Stimulated activated effector memory CD8-positive, alpha-beta T cell treated with anti-CD3 and anti-CD28 coated beads, Interleukin-12 subunit alpha, Interleukin-12 subunit beta, amount 100 ng/mL, for 72 hours (primary cell): ENCODE measurements around the gene EID2.
A peak's percentile ranks its signal among the peaks of the same experiment; 100 is the strongest.

ENCODE experiments used
- ATAC-seq: fragments of 150-1000 bp; cut with Tn5 transposase; 2 replicates; pipeline ENCODE4 v1.10.0; 2021
- DNase-seq, 2 donors: peaks; one replicate each; pipeline ENCODE4 v3.0.0; 2021 to 2022; ENCODE audit warnings: low spot score in 2 of 2
- H3K27ac Mint-ChIP-seq: one replicate; pipeline ENCODE4 v1.8.0; 2022; ENCODE audit warnings: mild to moderate bottlenecking, mixed read lengths
- H3K36me3 Mint-ChIP-seq: one replicate; pipeline ENCODE4 v1.8.0; 2022; ENCODE audit warnings: mild to moderate bottlenecking, mixed read lengths
- H3K4me1 Mint-ChIP-seq: one replicate; pipeline ENCODE4 v1.8.0; 2022; ENCODE audit warnings: mixed read lengths
- H3K4me3 Mint-ChIP-seq: one replicate; pipeline ENCODE4 v1.8.0; 2022; ENCODE audit warnings: mild to moderate bottlenecking, mixed read lengths
- H3K9me3 Mint-ChIP-seq: one replicate; pipeline ENCODE4 v1.8.0; 2022; ENCODE audit warnings: mixed read lengths

EID2 gene

GRCh38 chr19:39518458-39518857, 21.5 kb downstream of the EID2 start:
- no peaks in the 10 kb centered on the region for H3K9me3 Mint-ChIP-seq
- H3K36me3 Mint-ChIP-seq, result no peaks in the 10 kb centered on the region
- DNase-seq (no peak), ATAC-seq (no peak)
- peaks cover 19% of the 10 kb centered on the region for H3K4me1 Mint-ChIP-seq
- H3K4me3 Mint-ChIP-seq, result no peak overlapping the region
- H3K27ac Mint-ChIP-seq, result no peak overlapping the region

- H3K27ac Mint-ChIP-seq, result no peak overlapping the region
- H3K36me3 Mint-ChIP-seq, result no peaks in the 10 kb centered on the region
- H3K4me1 Mint-ChIP-seq, result peaks cover 19% of the 10 kb centered on the region
- H3K4me3 Mint-ChIP-seq, result no peak overlapping the region
- DNase-seq, result no peak
- ATAC-seq, result no peak
- no peaks in the 10 kb centered on the region for H3K9me3 Mint-ChIP-seq
These were observed 22.5 kb downstream of the EID2 start for GRCh38 chr19:39517432-39517831.

- Mint-ChIP-seq H3K4me1 (peaks cover 19% of the 10 kb centered on the region), H3K9me3 (no peaks in the 10 kb centered on the region), H3K36me3 (no peaks in the 10 kb centered on the region), H3K4me3 (peak overlapping the region; percentile 63), H3K27ac (peak overlapping the region; percentile 62)
- ATAC-seq, result peak; percentile 17
- no peak for DNase-seq
These were observed 23.7 kb downstream of the EID2 start for GRCh38 chr19:39516270-39516669.

GRCh38 chr19:39515551-39516191, 24.3 kb downstream of the EID2 start:
- H3K4me1 Mint-ChIP-seq, result peaks cover 19% of the 10 kb centered on the region
- DNase-seq, result no peak
- ATAC-seq, result peak; percentile 34
- H3K4me3 Mint-ChIP-seq, result peak overlapping the region; percentile 63
- no peaks in the 10 kb centered on the region for H3K9me3 Mint-ChIP-seq
- H3K27ac Mint-ChIP-seq, result peak overlapping the region; percentile 62
- no peaks in the 10 kb centered on the region for H3K36me3 Mint-ChIP-seq

- Mint-ChIP-seq H3K9me3 (no peaks in the 10 kb centered on the region), H3K4me3 (peak within 1 kb of the TSS; percentile 63), H3K27ac (peak within 1 kb of the TSS; percentile 62), H3K36me3 (no peaks in the 10 kb centered on the region), H3K4me1 (peaks cover 19% of the 10 kb centered on the region)
- peak; percentile 52 for ATAC-seq
- DNase-seq, result no peak
These were observed 25.0 kb downstream of the EID2 start, which contains the start of gene SELENOV for GRCh38 chr19:39514840-39515550. Gene SELENOV, plus strand, starts transcription at chr19:39515139. Its CDS starts 74 bp downstream, at chr19:39515213.

- H3K36me3 Mint-ChIP-seq, result no peaks in the 10 kb centered on the region
These were observed 27.0 kb downstream of the EID2 start for GRCh38 chr19:39512988-39513387.

GRCh38 chr19:39509233-39509632, 30.7 kb downstream of the EID2 start:
- H3K4me3 Mint-ChIP-seq, result no peak overlapping the region
- no peak for ATAC-seq

More at GRCh38 chr19:39512988-39513387, 27.0 kb downstream of the EID2 start:
- H3K9me3 Mint-ChIP-seq, result no peaks in the 10 kb centered on the region
- peaks cover 21% of the 10 kb centered on the region for H3K4me1 Mint-ChIP-seq
- no peak overlapping the region for H3K4me3 Mint-ChIP-seq
- no peak overlapping the region for H3K27ac Mint-ChIP-seq
- no peak for DNase-seq
- no peak for ATAC-seq

GRCh38 chr19:39508629-39509028, 31.3 kb downstream of the EID2 start:
- no peak for ATAC-seq
- H3K4me1 Mint-ChIP-seq, result peaks cover 32% of the 10 kb centered on the region
- peaks cover under 1% of the 10 kb centered on the region for H3K36me3 Mint-ChIP-seq

More at GRCh38 chr19:39509233-39509632, 30.7 kb downstream of the EID2 start:
- Mint-ChIP-seq H3K4me1 (peaks cover 26% of the 10 kb centered on the region), H3K27ac (no peak overlapping the region), H3K9me3 (no peaks in the 10 kb centered on the region), H3K36me3 (no peaks in the 10 kb centered on the region)
- no peak for DNase-seq

GRCh38 chr19:39507715-39508364, 32.1 kb downstream of the EID2 start:
- H3K4me1 Mint-ChIP-seq, result peaks cover 39% of the 10 kb centered on the region
- H3K36me3 Mint-ChIP-seq, result peaks cover 7% of the 10 kb centered on the region
- no peak overlapping the region for H3K27ac Mint-ChIP-seq
- DNase-seq (no peak), ATAC-seq (no peak)
- H3K9me3 Mint-ChIP-seq, result no peaks in the 10 kb centered on the region
- peak overlapping the region; percentile 73 for H3K4me3 Mint-ChIP-seq

More at GRCh38 chr19:39508629-39509028, 31.3 kb downstream of the EID2 start:
- H3K9me3 Mint-ChIP-seq, result no peaks in the 10 kb centered on the region
- H3K27ac Mint-ChIP-seq, result no peak overlapping the region
- DNase-seq, result no peak
- H3K4me3 Mint-ChIP-seq, result no peak overlapping the region

- Mint-ChIP-seq H3K4me1 (peaks cover 39% of the 10 kb centered on the region), H3K4me3 (peak overlapping the region; percentile 73), H3K36me3 (peaks cover 7% of the 10 kb centered on the region), H3K9me3 (no peaks in the 10 kb centered on the region), H3K27ac (no peak overlapping the region)
- ATAC-seq, result peak; percentile 79
- DNase-seq, result peak; percentile 40 to 76
These were observed 32.8 kb downstream of the EID2 start for GRCh38 chr19:39506944-39507714.

- peaks cover 7% of the 10 kb centered on the region for H3K36me3 Mint-ChIP-seq
- peak overlapping the region; percentile 73 for H3K4me3 Mint-ChIP-seq
- ATAC-seq (no peak), DNase-seq (no peak)
- no peaks in the 10 kb centered on the region for H3K9me3 Mint-ChIP-seq
- no peak overlapping the region for H3K27ac Mint-ChIP-seq
- peaks cover 39% of the 10 kb centered on the region for H3K4me1 Mint-ChIP-seq
These were observed 33.4 kb downstream of the EID2 start for GRCh38 chr19:39506598-39506943.

GRCh38 chr19:39502640-39503417, 37.1 kb downstream of the EID2 start:
- no peak overlapping the region for H3K27ac Mint-ChIP-seq
- peaks cover 55% of the 10 kb centered on the region for H3K4me1 Mint-ChIP-seq
- H3K4me3 Mint-ChIP-seq, result peak overlapping the region; percentile 24
- DNase-seq, result peak; percentile 87
- peaks cover 7% of the 10 kb centered on the region for H3K36me3 Mint-ChIP-seq
- H3K9me3 Mint-ChIP-seq, result no peaks in the 10 kb centered on the region
- ATAC-seq, result peak; percentile 68

GRCh38 chr19:39501340-39501739, 38.6 kb downstream of the EID2 start:
- Mint-ChIP-seq H3K36me3 (peaks cover 7% of the 10 kb centered on the region), H3K27ac (no peak overlapping the region), H3K4me1 (peaks cover 46% of the 10 kb centered on the region), H3K9me3 (no peaks in the 10 kb centered on the region), H3K4me3 (no peak overlapping the region)
- ATAC-seq, result no peak
- DNase-seq, result no peak

- Mint-ChIP-seq H3K36me3 (peaks cover 7% of the 10 kb centered on the region), H3K27ac (no peak overlapping the region), H3K4me3 (no peak overlapping the region), H3K9me3 (no peaks in the 10 kb centered on the region), H3K4me1 (peaks cover 40% of the 10 kb centered on the region)
- no peak for DNase-seq
- no peak for ATAC-seq
These were observed 39.4 kb downstream of the EID2 start for GRCh38 chr19:39500543-39500942.
